Fibroblast of skin of left biceps (primary cell): ENCODE measurements around the gene HS6ST1.

Experiments
- DNase-seq, 2 experiments: peaks; one replicate each; pipeline ENCODE4 v3.0.0-alpha.2; 2013; ENCODE audit warnings: low read depth in 2 of 2

The HS6ST1 gene

GRCh38 chr2:128237911-128238697 is 80.6 kb downstream of the HS6ST1 start:
- DNase-seq = no peak

- DNase-seq = no peak
Observed at GRCh38 chr2:128237081-128237534, 81.6 kb downstream of the HS6ST1 start.

- DNase-seq = peak in 1 of 2 experiments; percentile 20
Observed at GRCh38 chr2:128236491-128237035, 82.1 kb downstream of the HS6ST1 start.

GRCh38 chr2:128235581-128235980 is 83.1 kb downstream of the HS6ST1 start:
- DNase-seq = no peak

GRCh38 chr2:128234613-128235012 is 84.1 kb downstream of the HS6ST1 start:
- no peak for DNase-seq

GRCh38 chr2:128233790-128234395 is 84.8 kb downstream of the HS6ST1 start:
- DNase-seq = no peak

- DNase-seq = no peak
Observed at GRCh38 chr2:128232965-128233789, 85.5 kb downstream of the HS6ST1 start.

GRCh38 chr2:128228894-128229293 is 89.8 kb downstream of the HS6ST1 start:
- DNase-seq = no peak

GRCh38 chr2:128227862-128228261 is 90.8 kb downstream of the HS6ST1 start:
- no peak for DNase-seq

- no peak for DNase-seq
Observed at GRCh38 chr2:128219891-128220290, 98.8 kb downstream of the HS6ST1 start.

- DNase-seq = no peak
Observed at GRCh38 chr2:128217671-128218070, 101.0 kb downstream of the HS6ST1 start.

- no peak for DNase-seq
Observed at GRCh38 chr2:128215897-128216642, 102.6 kb downstream of the HS6ST1 start.
